HG03064 (cell line): ENCODE data around the gene SLC43A1.
A peak's percentile ranks its signal among the peaks of the same experiment; 100 is the strongest.
"Not testable (repeated sequence)": the region's sequence is repeated elsewhere in the genome, so short reads cannot be mapped to it uniquely, and the experiment has no call there.

Source experiments
- ATAC-seq: cut with Tn5 transposase; IDR thresholded peaks from one replicate; pipeline ENCODE4 v1.9.1; 2021; ENCODE audit warnings: low read depth; ENCODE audit not compliant: unreplicated experiment

SLC43A1 gene

DNA sequence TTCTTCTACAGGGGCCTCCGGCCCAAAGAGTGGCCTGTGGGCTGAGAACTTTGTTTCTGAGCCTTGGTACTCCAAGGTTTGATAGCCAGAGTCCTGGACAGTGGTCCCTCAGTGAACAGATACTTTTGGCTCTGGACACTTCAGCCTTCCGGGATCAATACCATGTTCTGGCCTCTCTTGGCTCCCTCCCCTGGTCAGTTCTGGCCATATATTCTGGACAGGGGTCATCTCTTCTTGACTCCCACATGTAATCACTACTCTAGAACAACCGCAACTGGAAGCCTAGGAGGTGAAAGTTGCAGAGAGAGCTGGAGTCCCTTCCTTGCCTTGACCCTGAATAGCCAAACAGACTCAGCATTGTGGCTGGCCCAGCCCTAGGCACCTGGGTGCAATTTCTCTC lies 52.9 kb downstream of the SLC43A1 start:
- ATAC-seq: no peak

DNA sequence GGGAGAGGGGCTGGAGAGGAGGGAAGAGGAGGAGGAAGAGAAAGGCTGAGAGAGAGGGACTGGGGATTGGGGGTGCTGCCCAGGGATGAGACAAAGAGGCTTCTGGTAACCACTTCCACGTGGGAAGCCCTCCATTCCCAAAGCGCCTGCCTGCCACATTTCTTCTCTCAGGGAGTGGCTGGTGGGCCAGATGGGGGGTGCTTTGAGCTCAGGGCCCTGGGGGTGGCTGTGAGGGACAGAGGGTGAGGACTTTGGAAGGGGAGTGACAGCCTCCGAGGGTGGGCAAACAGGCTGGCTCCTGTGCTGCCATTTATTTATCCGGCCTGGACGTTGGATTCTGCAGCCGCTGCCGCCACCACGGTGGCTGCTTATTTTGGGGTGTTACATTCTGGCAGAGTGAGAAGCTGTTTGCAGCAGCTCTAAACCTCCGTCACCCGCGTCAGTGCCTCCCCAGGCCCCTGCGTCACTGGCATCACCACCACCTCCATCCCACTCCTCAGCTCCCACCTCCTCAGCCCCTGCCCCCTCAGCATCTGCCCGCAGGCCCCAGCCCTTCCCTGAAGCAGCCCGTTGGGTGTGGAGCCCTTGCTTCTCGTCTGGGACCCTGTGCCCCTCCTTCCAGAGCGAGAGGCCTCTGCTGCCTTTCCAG lies 53.5 kb downstream of the SLC43A1 start:
- no peak for ATAC-seq

- ATAC-seq: no peak
These were observed 54.4 kb downstream of the SLC43A1 start for GRCh38 chr11:57460758-57461749.

DNA sequence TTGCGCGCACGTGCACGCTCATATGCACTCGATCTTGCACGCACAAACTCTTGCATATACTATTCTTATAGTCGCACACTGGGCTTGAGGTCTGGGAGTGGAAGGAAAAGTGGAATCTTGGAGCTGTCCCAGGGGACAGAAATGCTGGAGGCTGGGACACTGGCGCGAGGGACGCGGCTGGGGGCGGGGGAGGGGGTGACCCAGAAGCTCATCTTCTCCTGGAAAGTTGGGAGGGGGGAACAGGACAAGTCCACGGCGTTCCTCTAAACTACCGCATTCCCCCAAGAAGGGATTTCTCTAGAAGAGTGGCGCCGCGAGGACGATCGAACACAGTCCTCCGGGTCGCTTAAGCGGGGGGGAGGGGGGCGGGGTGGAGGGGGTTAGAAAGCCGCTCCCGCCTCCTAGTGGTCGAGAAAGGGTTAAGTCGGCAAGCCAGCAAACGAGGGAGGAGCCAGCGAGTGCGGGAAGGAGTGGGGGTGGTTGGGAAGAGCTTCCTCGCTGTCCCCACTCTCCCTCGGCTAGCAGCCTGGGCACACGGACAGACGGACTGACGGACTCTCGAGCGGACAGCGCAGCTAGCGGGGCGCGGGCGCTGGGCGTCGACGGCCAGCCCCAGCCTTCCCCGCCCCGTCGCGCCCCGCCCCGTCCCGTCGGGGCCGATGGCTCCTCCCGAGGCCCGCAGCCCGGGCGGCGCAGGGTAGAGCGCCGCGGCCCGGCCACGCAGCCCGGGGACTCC lies 55.3 kb downstream of the SLC43A1 start, which contains the start of gene RTN4RL2:
Gene RTN4RL2 (plus strand): TSS at position 507 of the 736 bp plus-strand sequence. CDS start 338 bp downstream, outside the sequence.
- no peak for ATAC-seq

DNA sequence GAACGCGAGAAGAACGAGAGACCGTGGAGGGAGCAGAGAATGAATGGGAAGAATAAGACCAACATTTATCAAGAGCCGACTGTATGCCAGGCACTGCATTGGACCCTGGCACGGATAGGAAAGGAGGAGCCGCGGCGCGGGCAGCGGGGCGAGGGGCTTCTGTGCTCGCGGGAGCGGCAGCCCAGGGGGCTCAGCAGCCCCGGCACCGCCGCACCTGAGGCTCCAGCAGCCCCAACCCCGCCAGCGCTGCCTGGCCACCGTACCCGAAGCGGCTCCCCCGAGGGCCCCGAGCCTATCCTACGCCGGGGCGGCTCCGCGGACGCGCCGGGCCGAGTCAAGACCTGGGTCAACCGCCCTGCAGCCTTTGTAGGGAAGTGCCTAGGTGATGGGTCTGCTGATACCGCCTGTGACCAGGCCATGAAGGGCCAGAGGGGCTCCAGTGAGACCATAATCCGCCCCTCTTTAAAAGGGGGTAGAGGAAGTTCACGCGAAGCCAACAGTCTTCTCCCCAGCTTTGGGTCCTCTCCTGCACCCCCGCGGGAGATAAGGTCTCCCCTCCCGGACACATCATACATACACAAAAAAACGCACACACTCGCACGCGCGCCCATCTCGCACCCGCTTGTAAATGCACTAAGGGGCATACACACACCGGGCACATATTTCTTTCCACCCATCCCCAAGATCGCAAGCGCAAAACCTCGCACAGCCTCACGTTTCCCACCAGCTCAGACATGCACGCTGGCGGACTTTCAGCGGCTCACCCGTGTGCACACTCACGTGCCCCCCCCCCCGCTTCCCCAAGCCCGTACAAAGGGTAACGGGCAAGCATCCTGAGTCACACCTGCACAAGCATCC lies 56.1 kb downstream of the SLC43A1 start:
- no peak for ATAC-seq

- ATAC-seq: no peak
These were observed 56.9 kb downstream of the SLC43A1 start for GRCh38 chr11:57458410-57459163.

- ATAC-seq: no peak
These were observed 57.5 kb downstream of the SLC43A1 start for GRCh38 chr11:57458060-57458409.

DNA sequence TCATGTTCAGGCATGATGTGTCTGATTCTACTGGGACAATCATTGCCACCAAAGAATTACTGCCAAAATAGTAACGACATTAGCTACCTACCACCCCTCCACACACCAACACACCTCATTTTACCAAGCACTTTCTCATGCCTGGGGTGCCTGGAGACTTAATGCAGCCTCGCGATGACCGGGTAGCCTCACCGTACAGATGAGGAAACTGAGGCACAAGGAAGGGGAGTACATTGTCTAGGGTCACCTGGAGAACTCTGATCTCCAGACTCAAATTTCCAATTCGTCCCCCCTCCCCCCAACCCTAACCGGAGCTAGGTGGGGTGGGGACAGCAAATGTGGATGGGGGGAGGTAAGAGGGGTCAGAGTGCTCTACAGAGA lies 57.9 kb downstream of the SLC43A1 start:
- peak; percentile 26 for ATAC-seq

DNA sequence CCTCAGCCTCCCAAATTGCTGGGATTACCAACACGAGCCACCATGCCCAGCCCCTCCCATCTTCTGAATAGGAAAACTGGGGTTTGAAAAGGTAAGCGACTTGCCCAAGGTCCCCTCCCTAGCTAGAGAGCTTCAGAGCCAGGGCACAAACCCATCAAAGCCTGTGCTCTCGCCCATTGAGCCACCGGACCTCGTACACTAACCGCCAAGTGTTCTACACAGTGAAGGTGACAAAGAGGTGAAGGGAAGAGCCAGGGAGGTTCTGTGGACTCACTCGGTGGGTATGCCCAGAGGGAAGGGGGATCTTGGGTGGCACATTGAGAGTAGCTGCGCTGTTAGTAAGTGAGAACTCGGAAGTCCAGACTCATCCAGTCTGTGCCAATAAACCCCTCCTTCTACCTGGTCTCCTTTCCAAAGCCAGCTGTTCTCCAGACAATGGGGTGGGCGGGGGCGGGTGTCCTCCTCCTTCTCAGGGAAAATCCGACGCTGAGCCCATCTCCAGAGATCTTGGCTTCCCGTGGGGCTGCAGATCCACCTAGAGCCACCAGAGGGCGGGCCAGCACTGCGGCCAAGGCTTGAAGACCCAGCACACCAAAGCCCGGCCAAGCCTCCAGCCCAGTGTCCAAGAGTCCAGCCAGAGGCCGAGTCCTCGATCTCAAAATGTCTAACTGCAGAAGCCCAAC lies 58.4 kb downstream of the SLC43A1 start:
- ATAC-seq: peak; percentile 65

DNA sequence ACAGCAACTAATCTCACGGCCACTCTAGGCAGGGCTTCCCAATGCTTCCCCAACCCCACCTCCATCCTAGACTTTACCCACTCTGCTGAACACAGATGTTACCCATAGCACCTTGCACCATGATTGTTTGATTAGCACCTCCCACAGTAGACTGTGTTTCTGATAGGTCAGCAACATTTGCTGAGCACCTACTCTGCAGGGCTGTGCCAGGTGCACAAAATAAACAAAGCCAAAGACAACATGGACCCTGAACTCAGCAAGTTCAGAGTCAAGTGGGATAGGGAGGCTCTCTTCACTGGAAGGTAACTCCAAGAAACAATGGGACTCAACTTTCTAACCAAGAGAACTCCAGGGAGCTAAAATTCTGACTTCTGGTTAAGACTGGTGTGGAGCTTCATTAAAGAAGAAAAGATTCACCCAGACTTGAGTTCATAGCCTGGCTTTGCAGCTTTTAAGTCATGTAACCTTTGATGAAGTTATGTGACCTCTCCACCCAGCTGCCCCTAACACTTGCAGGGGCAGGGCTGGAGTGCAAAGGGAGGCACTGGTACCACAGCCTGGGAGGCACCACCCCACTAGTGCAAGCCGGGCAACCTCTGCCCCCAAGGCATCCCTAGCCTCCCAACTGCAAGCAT lies 61.8 kb downstream of the SLC43A1 start:
- ATAC-seq: no peak

- ATAC-seq: no peak
These were observed 69.4 kb downstream of the SLC43A1 start for GRCh38 chr11:57446055-57446454.

GRCh38 chr11:57445122-57445394 lies 70.4 kb downstream of the SLC43A1 start:
- not testable (repeated sequence) for ATAC-seq

GRCh38 chr11:57444362-57445121 lies 71.0 kb downstream of the SLC43A1 start:
- ATAC-seq: no peak

- ATAC-seq: no peak
These were observed 74.6 kb downstream of the SLC43A1 start for GRCh38 chr11:57440744-57441414.

- ATAC-seq: no peak
These were observed 75.7 kb downstream of the SLC43A1 start for GRCh38 chr11:57439786-57440185.

GRCh38 chr11:57438345-57439285 lies 76.9 kb downstream of the SLC43A1 start:
- no peak for ATAC-seq
